DMS153 treated with DMSO at 0.1 percent for 48 hours (cell line): ENCODE measurements around the gene BNC2.
"Not testable (repeated sequence)": the region's sequence is repeated elsewhere in the genome, so short reads cannot be mapped to it uniquely, and the experiment has no call there.

Experiments
- DNase-seq: peaks from one replicate; lab custom pipeline; 2025; ENCODE audit not compliant: unreplicated experiment; lab: John Stamatoyannopoulos, UW

Gene BNC2

DNA sequence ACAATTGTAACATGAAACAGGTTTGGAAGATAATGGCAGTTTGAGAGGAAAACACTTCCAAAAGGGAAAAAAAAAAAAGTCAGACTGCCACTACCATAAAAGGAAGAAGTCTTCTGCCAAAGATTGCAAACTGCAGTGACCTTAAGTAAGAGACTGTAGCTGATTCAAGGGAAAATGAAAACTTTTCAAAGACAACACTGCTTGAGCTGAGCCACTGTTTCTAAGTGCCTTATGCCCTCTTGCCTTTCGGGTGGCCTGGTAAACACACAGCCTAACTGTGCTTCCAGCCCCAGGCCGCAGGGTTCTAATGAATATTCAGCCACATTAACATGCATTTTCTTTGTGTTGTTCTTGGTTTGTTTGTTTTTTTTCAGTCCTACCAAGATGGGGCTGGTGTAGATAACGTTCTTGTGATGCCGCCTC lies 354.6 kb downstream of the BNC2 start:
- no peak for DNase-seq

DNA sequence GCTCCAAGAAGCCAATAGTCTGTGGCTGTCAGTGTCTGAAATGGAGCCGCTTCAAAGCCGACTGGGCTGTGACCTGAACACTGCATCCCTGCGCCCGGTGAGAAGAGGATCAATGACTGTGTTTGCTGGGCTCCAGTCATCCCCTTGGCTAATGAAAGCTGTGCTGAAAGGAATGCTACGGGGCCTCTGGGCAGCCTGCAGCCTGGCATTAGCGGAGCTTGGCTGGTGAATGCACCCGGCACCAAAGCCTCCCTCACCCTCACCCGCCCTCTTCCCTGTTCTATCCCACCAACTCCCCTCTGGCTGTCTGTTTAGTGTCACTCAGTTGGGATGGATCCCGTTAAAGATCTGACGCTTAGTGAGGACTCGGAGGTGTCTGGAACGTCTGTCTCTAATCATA lies 355.3 kb downstream of the BNC2 start:
- no peak for DNase-seq

DNA sequence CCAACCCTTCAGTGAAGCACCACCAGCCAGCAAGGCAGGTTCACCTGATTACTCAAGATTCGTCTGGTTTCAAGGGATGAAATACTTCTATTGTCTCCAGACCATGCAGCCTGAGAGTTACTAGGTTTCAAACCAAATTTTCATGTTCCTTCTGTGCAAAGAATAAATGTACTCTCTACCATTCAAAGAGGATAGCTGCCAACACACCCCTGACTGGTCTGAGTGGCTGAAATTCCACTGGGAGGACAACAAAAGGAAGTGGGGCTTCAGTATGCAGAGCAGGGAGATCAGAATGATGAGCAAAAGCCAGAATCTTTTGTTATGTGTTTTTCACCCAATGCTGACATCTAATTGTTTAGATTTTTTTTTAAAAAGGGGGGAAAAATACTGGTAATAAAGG lies 356.3 kb downstream of the BNC2 start:
- no peak for DNase-seq

DNA sequence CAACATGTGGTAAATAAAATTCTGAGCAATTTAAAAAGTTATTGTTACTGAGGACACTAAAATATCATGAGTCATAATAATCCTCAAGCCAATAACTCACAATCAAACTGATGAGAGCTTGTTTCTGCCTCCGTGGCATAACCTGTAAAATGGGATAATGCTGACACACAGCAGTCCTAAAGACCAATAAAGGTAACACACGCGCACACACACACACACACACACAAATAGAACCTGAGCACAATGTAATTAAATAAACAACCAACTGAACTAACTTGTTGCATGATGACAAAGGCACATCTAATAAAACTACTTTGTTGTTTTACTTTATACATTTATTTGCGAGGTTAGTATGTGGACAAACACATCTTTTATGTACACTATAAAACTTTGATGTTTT lies 358.2 kb downstream of the BNC2 start:
- no peak for DNase-seq

DNA sequence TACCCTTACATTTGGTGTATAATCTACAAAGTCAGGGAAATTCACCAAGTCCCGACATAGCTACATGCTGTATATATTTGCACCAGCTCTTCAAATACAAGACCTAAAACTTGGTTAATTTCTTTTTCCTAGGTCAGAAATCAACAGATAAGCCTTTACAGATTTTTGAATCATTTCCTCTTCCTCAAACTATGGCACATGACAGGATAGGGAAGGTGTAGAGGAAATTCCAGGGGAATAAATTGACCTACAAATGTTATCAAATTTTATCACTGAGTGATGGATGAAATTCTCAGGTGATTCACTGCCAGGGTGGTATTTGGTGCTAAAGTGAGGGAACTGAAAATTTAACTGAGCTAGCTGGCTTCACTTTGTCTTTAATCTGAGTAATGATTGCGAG lies 360.0 kb downstream of the BNC2 start:
- no peak for DNase-seq

DNA sequence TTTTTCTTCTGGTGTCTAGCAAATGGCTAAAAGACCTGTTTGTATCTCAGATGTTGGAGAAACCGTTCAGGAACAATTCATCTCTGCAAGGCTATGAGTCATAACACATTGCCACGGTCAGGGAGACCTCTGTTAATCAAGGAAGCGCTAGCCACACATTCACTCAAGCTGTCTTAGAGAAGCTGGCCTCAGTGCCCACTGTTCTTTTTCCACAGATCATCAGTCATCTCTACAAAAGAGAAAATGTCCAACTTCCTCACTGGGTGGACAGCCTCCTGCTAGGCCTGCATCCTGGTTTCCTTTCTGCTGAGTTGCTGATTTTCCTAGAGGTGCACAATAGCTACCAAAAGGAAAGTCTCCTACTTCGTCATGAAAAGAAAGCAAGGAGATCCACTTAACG lies 360.5 kb downstream of the BNC2 start:
- no peak for DNase-seq

DNA sequence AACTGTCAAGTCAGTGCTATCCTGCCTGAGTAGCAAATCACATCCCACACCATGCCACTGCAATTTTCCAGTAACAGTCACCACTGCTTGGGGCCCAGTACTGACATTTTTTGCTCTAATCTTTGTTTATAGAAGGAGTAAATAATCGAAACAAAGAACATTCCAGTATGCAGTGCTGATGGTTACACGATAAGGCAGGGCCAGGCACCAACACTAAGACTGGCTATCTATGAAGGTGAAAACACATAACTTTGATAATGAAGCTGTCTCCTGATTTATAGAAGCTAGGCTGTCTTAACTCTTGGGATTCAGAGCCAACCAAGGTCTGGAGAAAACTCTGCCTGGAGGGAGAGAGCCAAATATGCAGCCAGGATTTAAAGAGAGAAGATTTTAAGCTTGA lies 365.3 kb downstream of the BNC2 start:
- DNase-seq: no peak

DNA sequence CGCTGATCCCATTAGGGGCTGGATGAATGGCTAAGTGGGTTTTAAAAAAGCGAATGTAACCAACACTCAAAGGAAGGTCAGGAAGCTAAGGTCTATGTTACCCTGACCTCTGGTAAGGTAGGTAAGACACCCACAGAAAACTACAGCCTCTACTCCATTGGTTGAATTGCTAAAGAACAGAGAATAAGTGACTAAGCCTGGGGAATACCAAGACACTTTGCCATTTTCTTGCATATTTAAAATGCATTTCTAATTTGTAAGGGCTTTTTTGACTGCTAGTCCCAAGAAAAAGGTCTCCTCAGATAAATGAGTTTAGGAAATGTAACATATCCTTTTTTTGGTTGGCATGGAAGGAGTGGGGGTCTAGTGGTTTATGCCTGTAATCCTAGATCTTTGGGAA lies 368.7 kb downstream of the BNC2 start:
- DNase-seq: no peak

DNA sequence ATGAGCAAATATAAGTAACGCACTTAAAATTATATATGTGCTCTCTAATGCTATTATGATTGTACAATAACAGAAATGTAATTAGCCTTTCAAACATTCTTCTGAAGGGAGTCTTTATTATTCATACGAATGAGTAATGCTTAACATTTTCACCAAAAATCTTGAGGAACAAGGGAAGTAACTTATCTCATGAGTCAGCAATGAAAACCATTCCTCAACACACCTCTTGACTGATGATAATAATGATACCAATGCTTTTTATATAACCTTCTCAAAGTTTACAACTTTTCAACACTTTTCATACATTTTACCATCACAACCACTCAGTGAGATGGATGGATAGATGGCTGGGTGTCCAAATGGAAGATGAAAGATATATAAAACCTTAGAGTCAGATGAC lies 369.3 kb downstream of the BNC2 start:
- no peak for DNase-seq

DNA sequence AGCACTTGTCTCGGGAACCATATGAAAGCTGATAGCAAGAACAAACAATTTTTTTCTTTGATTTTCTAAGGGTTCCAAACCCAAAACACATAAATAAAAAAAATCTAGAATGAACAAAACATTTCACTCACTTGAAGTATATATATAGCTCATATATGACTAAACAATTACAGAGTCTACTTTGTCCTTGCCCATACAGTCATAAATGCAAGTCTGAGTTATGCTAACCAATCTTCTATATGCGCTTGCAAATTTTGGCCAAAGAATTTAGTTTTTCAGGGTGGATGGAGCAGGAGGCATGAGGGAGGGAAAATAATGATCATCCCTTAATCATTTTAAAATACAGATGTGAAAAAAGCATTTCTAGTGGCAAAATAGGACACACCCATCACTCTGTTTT lies 370.1 kb downstream of the BNC2 start:
- no peak for DNase-seq

DNA sequence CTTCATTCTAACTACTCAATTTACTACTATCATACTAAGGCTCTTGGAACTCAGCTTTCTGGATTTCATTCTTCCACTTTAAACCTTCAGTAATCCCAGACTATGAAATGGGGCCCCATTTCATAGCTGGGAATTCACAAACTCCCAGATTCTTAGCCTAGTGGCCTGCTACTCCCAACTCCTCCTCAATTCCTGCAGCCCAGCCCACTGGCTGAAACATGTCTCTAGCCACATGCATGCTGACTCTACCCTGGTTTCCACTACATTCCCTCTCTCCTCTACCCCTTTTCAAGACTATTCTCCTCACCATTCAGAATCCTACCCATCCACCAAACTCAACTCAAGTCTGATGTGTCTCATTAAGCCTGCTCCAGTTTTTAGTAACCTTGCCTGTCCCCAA lies 370.6 kb downstream of the BNC2 start:
- DNase-seq: no peak

DNA sequence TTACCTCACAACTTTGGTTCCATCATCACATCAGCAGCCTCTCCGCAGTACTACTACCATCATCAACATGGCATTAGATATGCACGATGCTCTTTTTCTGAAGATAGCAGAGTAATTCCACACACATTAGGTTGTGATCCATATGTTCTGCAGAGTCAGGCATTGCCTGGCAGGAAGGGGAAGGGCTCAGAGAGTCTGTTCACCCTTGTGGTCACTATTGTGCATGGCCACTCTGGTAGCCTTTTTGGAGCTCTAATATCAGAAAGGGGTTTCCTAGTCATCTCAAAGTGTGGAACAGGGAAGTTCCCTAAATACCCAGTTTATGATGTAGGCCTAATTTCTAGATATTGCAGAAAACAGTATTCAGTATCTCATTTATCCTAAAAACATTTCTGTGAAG lies 373.6 kb downstream of the BNC2 start:
- DNase-seq: no peak

DNA sequence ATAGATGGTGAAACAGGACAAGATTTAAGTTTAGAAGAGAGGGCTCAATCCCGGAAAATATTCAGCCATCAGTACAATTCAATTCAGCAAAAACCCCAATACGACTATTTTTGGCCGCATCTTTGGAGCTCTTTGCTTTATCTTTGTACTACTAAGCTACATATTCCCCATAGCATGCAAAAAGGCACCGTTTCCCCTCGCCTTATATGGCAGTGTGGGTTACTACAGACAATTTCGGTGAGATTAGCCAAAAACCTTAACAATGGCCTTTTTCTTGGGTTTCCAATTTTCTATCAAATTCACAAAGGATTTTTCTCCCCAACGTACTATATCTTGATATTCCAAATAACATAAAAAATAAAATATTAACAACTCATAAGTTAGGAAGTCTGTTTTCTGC lies 382.6 kb downstream of the BNC2 start:
- DNase-seq: no peak

DNA sequence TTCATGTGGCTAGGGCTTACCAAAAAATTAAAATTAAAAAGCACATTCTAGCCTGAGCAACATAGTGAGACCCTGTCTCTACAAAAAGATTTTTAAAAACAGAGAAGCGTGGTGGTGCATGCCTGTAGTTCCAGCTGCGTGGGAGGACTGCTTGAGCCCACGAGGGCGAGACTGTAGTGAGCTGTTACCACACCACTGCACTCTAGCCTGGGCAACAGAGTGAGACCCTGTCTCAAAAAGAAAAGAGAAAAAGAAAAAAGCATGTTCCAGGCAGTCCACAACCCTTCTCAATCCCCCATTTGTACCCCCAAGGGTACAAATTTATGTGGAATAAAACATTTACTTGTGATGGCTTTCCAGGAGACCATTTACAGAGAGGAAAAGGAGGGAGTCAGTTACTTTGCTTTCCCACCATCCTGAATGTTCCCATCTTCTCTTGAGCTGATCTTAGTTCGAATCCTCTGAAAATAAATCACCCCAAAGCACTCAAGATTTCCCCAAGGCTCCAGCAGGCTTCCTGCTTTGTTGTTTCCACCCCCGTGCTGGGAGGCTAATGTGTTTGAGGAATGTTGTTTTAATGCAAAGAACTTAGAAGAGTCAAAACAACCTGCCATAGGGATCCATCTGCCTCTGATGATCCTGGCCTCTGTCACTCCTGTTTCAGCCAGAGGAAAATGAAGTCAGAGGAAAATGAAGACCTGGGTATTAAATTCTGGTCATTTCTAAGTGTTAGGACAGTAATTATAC lies 384.7 kb downstream of the BNC2 start:
- DNase-seq: no peak

DNA sequence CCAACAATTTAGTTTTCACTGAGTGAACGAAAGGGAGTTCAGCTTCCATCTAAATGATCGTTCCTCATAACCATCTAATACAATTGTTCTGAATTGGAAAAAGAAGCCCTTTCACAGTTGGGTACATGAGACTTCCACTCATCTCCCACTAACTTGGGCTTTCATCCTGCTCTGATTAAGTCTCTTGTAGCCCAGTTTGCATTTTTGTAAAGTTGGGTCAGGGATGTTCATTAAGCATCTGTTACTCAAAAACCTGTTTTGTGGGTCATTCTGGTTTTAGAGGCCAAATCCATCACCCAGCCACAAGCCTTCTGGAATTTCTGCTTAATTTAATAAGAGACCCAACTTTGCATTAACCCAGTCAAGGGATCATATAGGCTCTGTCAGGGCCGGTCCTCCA lies 385.3 kb downstream of the BNC2 start:
- DNase-seq: no peak

DNA sequence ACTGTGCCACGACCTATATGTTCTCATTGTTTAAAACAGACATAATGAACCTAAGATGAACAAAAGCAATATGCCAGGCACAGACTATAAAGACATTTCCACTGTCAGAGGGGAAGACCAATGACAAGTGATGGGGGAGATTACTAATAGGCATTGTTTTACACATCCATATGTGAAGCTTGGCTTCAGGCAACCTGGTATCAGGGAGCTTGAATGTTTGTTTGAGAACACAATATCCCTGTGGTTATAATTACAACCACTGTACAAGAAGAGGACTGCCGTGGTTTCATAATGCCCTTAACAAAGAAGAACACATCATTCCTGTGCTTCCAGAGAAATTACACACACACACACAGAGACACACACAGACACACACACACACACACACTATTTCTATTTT lies 385.7 kb downstream of the BNC2 start:
- DNase-seq: no peak

DNA sequence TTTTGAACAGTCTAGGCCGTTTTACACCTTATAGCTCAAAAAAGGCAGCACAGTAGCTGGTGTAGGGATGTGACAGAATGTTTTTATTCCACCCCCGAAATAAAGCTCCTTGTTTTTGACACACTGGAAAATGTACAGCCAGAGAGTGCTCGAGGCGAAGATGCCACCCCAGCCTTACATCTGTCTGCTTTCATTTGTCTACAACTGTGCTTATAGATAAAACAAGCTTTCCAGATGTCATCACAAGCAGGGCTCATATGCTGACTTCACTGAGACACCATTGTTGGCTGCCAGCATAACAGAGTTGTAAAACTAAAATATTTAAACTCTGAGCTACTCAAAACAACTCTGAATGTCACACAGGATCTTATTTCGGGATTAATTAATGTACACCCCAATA lies 386.3 kb downstream of the BNC2 start:
- no peak for DNase-seq

DNA sequence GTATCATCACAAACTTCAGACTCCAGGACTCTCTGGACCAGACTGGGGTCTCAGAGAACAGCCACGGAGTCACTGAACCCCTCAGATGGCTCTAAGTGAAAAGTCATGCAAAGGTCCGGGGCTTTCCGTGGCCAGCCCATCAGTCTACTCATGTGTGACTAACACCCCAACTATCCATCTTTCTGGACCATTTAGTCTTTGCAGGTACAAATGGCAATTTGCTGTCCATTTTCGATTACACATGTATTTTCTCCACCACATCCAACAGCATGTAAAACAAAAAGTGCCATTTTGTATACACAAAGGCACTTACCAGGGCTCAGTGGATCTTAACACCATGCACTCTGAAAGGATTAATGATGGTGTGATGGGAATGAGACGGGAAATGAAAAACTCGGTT lies 387.7 kb downstream of the BNC2 start:
- DNase-seq: no peak

DNA sequence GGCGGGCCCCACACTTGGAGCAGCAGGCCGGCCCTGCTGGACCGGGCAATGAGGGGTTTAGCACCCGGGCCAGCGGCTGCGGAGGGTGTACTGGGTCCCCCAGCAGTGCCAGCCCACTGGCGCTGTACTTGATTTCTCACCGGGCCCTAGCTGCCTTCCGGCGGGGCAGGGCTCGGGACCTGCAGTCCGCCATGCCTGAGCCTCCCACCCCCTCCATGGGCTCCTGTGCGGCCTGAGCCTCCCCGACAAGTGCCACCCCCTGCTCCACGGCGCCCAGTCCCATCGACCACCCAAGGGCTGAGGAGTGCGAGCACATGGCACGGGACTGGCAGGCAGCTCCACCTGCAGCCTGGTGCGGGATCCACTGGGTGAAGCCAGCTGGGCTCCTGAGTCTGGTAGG lies 389.9 kb downstream of the BNC2 start:
- not testable (repeated sequence) for DNase-seq

DNA sequence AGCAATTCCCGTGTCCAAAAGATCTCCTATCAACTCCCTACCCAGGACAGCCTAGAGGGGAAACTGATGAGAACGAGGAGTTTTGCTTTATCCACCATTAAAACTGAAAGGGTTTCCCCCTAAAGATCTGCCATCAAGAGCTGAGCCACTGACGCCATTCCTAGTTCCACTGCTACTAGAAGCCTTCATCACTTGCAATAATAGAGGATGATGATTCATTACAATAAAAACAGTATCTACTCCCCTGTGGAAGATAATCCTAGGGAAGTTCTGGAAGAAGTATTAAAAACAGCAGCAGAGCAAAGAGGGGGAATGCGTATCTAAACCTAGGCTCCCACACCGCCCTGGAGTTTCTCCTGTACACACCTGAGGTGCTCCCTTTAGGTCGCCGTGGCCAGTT lies 394.5 kb downstream of the BNC2 start:
- no peak for DNase-seq

DNA sequence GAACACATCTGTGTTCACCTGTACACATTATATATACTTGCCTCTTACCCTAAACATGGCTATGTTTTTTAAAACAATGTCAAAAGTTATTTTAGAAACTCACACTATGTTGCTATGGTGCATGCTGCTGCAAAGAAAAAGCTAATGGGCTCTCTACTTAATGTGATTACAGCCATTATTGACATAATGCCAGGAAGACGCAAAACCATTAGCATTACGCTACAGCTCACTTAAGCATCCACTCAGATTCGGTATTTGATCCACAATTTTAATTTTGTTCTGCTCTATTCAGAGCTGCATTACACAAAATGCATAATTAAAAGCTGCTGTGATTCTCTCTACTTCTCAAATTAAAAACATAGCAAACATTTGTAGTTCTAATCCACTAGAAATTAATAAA lies 395.2 kb downstream of the BNC2 start:
- no peak for DNase-seq

DNA sequence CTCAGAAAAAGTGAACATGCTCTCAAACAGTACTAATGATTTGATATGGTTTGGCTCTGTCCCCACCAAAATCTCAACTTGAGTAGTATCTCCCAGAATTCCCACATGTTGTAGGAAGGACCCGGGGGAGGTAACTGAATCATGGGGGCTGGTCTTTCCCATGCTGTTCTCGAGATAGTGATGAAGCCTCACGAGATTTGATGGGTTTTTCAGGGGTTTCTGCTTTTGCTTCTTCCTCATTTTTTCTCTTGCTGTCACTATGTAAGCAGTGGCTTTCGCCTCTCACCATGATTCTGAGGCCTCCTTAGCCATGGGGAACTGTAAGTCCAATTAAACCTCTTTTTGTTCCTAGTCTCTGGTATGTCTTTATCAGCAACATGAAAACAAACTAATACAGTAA lies 401.3 kb downstream of the BNC2 start:
- no peak for DNase-seq

DNA sequence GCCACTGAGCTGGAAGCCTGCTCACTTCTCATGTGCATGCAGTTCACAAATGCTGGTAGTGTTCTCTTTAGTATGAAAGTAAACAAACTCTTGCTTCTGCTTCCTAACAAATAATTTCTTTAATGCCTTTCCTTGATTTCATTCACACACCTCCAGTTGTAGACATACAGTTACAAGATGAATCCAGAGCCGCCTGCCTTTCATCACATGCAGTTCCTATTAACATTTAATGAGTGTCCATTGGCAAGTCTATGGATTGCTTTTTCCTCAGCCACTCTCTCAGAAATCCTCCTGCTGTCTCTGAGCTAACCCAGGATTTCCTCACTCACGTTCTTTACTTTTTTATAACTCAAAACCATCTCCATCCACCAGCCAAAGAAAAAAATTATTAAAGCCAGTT lies 408.6 kb downstream of the BNC2 start:
- DNase-seq: no peak
